Measurements from ENCODE around the gene CA10.

CA10 gene

DNA sequence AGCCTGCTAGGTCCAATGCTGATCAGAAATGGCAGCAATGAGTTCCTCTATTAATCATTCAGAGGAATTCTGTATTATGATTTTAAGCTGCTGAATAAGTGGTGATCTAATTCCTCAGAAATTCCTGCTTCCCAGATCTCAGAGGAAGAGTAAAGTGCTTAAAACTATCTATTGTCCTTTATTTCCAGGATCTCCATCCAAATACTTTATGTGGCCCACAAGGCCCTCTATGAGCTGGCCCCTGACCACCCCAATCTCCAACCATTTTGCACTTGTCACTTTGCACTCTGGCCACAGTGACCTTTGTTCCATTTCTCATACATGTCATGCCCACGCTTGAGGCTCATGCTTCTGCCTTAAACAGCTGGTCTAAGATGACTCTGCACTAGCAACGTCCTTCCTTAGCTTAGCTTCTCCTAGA, 93.7 kb downstream of the CA10 start:
- H3K27ac ChIP-seq (ENCODE audit: low read depth in 2 of 2, low read length in 2 of 2) = no peak overlapping the region
- H3K4me3 ChIP-seq (ENCODE audit: low read length in 2 of 2) = no peak overlapping the region
- H3K27me3 ChIP-seq (ENCODE audit: control insufficient read depth in 2 of 2, insufficient read depth in 2 of 2, low read length in 2 of 2) = no peaks in the 10 kb centered on the region
- H3K9ac ChIP-seq (ENCODE audit: low read depth in 1 of 2, low read length in 2 of 2) = no peak overlapping the region
- no peaks in the 10 kb centered on the region for H3K9me3 ChIP-seq (ENCODE audit: control insufficient read depth in 2 of 2, low read length in 2 of 2)
- H3K36me3 ChIP-seq (ENCODE audit: control insufficient read depth in 2 of 2, insufficient read depth in 2 of 2, low read length in 2 of 2) = no peaks in the 10 kb centered on the region
- no peaks in the 10 kb centered on the region for H3K4me1 ChIP-seq (ENCODE audit: control insufficient read depth in 2 of 2, insufficient read depth in 2 of 2, low read length in 2 of 2)

DNA sequence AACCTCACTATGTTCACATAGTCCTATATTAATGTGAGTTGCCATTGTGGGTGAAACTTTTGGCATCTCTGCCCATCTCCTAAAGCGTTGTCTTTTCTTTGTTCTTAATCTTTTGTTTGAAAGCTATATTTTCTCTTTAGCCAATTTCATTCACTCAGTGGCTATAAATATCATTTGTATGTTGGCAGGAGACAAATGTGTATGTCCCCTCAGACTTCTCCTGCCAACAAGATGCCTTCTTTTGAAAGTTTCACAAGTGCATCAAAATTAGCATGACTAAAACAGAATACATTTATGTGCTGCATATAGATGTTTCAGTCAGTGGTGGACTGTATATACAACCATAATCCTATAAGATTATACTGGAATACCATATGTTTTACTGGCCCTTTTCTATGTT, 109.0 kb downstream of the CA10 start:
- Histone ChIP-seq H3K27me3 (ENCODE audit: control insufficient read depth in 2 of 2, insufficient read depth in 2 of 2, low read length in 2 of 2) (no peaks in the 10 kb centered on the region), H3K9ac (ENCODE audit: low read depth in 1 of 2, low read length in 2 of 2) (no peak overlapping the region), H3K27ac (ENCODE audit: low read depth in 2 of 2, low read length in 2 of 2) (no peak overlapping the region), H3K9me3 (ENCODE audit: control insufficient read depth in 2 of 2, low read length in 2 of 2) (no peaks in the 10 kb centered on the region), H3K4me3 (ENCODE audit: low read length in 2 of 2) (no peak overlapping the region), H3K4me1 (ENCODE audit: control insufficient read depth in 2 of 2, insufficient read depth in 2 of 2, low read length in 2 of 2) (no peaks in the 10 kb centered on the region), H3K36me3 (ENCODE audit: control insufficient read depth in 2 of 2, insufficient read depth in 2 of 2, low read length in 2 of 2) (no peaks in the 10 kb centered on the region)

DNA sequence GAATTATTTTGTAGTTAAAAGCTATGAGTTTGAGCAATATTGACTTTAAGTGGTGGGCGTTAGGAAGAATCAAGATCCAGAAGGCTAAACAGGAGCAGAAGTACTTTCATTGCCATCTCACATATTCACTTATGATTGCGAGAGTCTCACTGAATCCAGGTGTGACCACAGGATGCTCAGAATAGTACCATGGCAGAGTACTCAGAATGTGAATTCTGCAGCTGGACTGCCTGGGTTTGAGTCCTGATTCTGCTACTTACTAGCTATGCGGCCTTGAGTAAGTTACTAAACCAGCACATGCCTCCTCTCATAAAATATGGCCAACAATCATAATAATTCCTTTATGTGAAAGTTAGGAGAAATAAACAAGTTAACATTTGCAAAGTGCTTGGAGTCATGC, 109.5 kb downstream of the CA10 start:
- Histone ChIP-seq H3K27ac (ENCODE audit: low read depth in 2 of 2, low read length in 2 of 2) (no peak overlapping the region), H3K9ac (ENCODE audit: low read depth in 1 of 2, low read length in 2 of 2) (no peak overlapping the region), H3K4me3 (ENCODE audit: low read length in 2 of 2) (no peak overlapping the region), H3K9me3 (ENCODE audit: control insufficient read depth in 2 of 2, low read length in 2 of 2) (no peaks in the 10 kb centered on the region), H3K4me1 (ENCODE audit: control insufficient read depth in 2 of 2, insufficient read depth in 2 of 2, low read length in 2 of 2) (no peaks in the 10 kb centered on the region), H3K36me3 (ENCODE audit: control insufficient read depth in 2 of 2, insufficient read depth in 2 of 2, low read length in 2 of 2) (no peaks in the 10 kb centered on the region), H3K27me3 (ENCODE audit: control insufficient read depth in 2 of 2, insufficient read depth in 2 of 2, low read length in 2 of 2) (no peaks in the 10 kb centered on the region)

DNA sequence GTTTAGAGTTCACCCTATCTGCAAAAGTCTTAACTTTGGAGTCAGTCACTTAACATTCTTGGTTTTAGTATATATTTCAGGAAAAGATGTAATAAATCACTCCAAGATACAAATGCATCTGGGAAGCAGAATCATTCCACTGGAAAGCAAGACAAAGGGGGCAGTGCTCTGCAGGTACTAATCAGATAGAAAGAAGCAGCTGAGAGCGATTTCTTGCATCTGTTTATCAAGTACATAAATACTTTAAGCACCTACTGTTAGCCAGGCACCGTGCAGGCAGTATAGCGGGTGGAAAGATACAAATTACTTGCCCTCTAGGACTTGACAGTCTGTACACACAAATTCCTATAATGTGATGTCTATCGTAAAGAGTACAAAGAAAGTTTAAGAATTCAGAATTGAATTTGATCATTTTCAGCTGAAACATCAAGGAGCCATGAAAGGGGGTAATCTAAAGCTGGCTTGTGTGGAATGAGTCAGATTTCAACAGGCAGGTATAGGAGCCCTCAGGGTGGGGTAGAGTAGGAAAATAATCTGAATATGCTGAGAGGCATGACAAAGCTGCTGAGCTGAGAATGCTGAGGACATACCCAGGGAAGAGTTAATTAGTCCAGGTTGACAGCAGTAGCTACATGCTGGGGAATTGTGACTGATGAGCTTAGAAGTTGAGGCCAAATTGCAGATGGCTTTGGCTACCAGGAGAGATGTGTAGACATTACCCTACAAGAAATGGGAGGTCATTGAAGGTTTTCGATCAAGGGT, 110.2 kb downstream of the CA10 start:
- Histone ChIP-seq H3K4me1 (ENCODE audit: control insufficient read depth in 2 of 2, insufficient read depth in 2 of 2, low read length in 2 of 2) (no peaks in the 10 kb centered on the region), H3K27ac (ENCODE audit: low read depth in 2 of 2, low read length in 2 of 2) (no peak overlapping the region), H3K9ac (ENCODE audit: low read depth in 1 of 2, low read length in 2 of 2) (no peak overlapping the region), H3K27me3 (ENCODE audit: control insufficient read depth in 2 of 2, insufficient read depth in 2 of 2, low read length in 2 of 2) (no peaks in the 10 kb centered on the region), H3K9me3 (ENCODE audit: control insufficient read depth in 2 of 2, low read length in 2 of 2) (no peaks in the 10 kb centered on the region), H3K4me3 (ENCODE audit: low read length in 2 of 2) (no peak overlapping the region), H3K36me3 (ENCODE audit: control insufficient read depth in 2 of 2, insufficient read depth in 2 of 2, low read length in 2 of 2) (no peaks in the 10 kb centered on the region)

DNA sequence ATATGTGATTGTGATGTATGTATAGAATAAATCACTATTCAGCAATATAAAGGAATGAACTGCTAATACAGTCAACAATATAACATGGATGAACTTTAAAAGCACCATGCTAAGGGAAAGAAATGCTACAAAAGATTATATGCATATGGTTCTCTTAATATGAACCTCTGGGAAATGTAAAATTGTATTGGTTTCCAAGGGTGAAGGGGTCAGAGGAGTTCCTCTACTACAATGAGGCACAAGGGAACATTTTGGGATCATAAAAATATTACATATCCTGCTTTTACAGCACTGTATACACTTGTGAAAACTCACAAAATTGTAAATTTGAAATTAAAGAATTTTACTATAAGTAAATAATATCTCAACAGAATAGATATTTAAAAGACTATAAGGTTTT, 111.4 kb downstream of the CA10 start:
- no peaks in the 10 kb centered on the region for H3K27me3 ChIP-seq (ENCODE audit: control insufficient read depth in 2 of 2, insufficient read depth in 2 of 2, low read length in 2 of 2)
- H3K9me3 ChIP-seq (ENCODE audit: control insufficient read depth in 2 of 2, low read length in 2 of 2) = no peaks in the 10 kb centered on the region
- no peak overlapping the region for H3K9ac ChIP-seq (ENCODE audit: low read depth in 1 of 2, low read length in 2 of 2)
- H3K4me3 ChIP-seq (ENCODE audit: low read length in 2 of 2) = no peak overlapping the region
- H3K36me3 ChIP-seq (ENCODE audit: control insufficient read depth in 2 of 2, insufficient read depth in 2 of 2, low read length in 2 of 2) = no peaks in the 10 kb centered on the region
- H3K4me1 ChIP-seq (ENCODE audit: control insufficient read depth in 2 of 2, insufficient read depth in 2 of 2, low read length in 2 of 2) = no peaks in the 10 kb centered on the region
- no peak overlapping the region for H3K27ac ChIP-seq (ENCODE audit: low read depth in 2 of 2, low read length in 2 of 2)

DNA sequence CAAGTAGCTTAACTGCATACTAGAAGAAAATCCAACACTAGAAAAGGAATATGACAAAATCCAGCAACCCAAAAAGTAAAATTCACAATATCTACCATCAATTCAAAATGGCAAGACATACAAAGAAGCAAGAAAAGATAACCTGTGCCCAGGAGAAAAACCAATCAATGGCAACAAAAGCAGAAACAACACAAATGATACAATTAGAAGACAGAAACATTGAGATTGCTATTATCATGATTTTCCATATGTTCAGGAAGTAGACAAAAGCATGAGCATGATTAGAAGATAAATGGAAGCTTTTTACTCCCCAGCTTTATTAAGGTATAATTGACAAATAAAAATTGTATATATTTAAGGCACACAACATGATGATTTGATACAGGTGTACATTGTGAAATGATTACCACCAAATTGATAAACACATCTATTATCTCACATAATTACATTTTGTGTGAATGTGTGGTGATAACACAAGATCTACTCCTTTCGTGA, 117.3 kb downstream of the CA10 start:
- Histone ChIP-seq H3K9me3 (ENCODE audit: control insufficient read depth in 2 of 2, low read length in 2 of 2) (no peaks in the 10 kb centered on the region), H3K9ac (ENCODE audit: low read depth in 1 of 2, low read length in 2 of 2) (no peak overlapping the region), H3K4me3 (ENCODE audit: low read length in 2 of 2) (no peak overlapping the region), H3K27me3 (ENCODE audit: control insufficient read depth in 2 of 2, insufficient read depth in 2 of 2, low read length in 2 of 2) (no peaks in the 10 kb centered on the region), H3K27ac (ENCODE audit: low read depth in 2 of 2, low read length in 2 of 2) (no peak overlapping the region), H3K36me3 (ENCODE audit: control insufficient read depth in 2 of 2, insufficient read depth in 2 of 2, low read length in 2 of 2) (no peaks in the 10 kb centered on the region), H3K4me1 (ENCODE audit: control insufficient read depth in 2 of 2, insufficient read depth in 2 of 2, low read length in 2 of 2) (no peaks in the 10 kb centered on the region)

DNA sequence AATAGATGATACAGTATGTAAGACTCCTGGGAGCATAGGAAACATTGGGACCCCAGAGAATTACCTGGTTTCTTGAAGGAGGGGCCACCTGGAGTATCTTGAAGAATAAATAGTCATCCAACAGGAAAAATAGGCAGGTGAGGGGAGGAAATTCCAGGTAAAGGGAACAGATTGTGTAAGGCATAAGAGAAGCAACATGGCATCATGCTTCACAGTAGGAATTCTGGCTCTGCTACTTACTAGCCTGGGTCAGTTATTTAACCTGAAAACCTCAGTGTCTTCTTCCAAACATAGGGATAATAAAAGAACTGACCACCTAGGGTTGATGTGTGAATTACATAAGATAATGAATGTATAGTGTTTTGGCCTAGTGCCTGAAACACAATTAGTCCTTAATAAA, 122.1 kb downstream of the CA10 start:
- Histone ChIP-seq H3K9me3 (ENCODE audit: control insufficient read depth in 2 of 2, low read length in 2 of 2) (no peaks in the 10 kb centered on the region), H3K27ac (ENCODE audit: low read depth in 2 of 2, low read length in 2 of 2) (no peak overlapping the region), H3K27me3 (ENCODE audit: control insufficient read depth in 2 of 2, insufficient read depth in 2 of 2, low read length in 2 of 2) (no peaks in the 10 kb centered on the region), H3K4me1 (ENCODE audit: control insufficient read depth in 2 of 2, insufficient read depth in 2 of 2, low read length in 2 of 2) (no peaks in the 10 kb centered on the region), H3K9ac (ENCODE audit: low read depth in 1 of 2, low read length in 2 of 2) (no peak overlapping the region), H3K36me3 (ENCODE audit: control insufficient read depth in 2 of 2, insufficient read depth in 2 of 2, low read length in 2 of 2) (no peaks in the 10 kb centered on the region), H3K4me3 (ENCODE audit: low read length in 2 of 2) (no peak overlapping the region)

DNA sequence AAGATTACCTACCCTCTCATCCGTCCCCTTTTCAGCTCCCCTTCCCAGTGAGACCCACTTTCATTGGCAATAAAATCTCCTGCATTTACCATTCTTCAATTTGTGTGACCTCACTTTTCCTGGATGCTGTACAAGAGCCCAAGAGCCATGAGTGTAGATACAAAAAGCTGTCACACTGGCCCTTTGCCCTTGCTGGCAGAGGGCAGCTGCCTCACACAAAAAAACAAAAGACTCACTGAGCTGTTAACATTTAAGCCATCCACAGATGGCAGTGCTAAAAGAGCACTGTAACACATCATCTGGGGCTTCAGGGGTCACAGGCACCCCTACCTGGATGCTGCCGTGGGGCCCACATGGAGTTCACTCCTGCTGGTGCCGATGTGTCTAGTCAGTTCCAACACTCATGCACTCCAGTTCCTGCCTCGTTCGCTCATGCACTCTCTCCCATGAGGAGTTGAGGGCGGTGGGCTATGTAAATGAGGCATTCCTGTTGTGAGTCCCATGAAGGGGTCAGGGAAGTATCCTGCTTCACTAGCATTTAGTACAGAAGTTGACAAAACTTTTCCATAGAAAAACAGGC, 123.1 kb downstream of the CA10 start:
- Histone ChIP-seq H3K36me3 (ENCODE audit: control insufficient read depth in 2 of 2, insufficient read depth in 2 of 2, low read length in 2 of 2) (no peaks in the 10 kb centered on the region), H3K9me3 (ENCODE audit: control insufficient read depth in 2 of 2, low read length in 2 of 2) (no peaks in the 10 kb centered on the region), H3K4me3 (ENCODE audit: low read length in 2 of 2) (no peak overlapping the region), H3K27me3 (ENCODE audit: control insufficient read depth in 2 of 2, insufficient read depth in 2 of 2, low read length in 2 of 2) (no peaks in the 10 kb centered on the region), H3K9ac (ENCODE audit: low read depth in 1 of 2, low read length in 2 of 2) (no peak overlapping the region), H3K27ac (ENCODE audit: low read depth in 2 of 2, low read length in 2 of 2) (no peak overlapping the region), H3K4me1 (ENCODE audit: control insufficient read depth in 2 of 2, insufficient read depth in 2 of 2, low read length in 2 of 2) (no peaks in the 10 kb centered on the region)

DNA sequence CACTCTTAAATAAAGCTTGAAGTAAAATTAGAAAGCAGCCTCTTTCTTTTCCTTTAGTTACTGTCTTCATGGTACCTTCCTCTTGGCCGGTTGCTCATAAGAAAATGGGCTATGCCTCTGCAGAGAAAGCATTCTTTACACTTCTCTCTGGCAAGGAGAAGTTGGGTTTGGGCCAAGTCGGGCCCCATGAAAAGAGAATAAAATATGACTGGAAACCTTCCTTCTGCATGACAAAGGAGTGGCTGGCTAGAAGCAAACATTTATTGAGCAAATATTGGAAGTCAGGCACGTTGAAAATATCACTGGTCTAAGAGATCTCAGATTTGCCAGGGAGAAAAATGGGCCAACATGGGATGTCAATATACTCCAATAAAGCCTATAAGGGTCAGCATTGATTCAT, 126.1 kb downstream of the CA10 start:
- no peaks in the 10 kb centered on the region for H3K36me3 ChIP-seq (ENCODE audit: control insufficient read depth in 2 of 2, insufficient read depth in 2 of 2, low read length in 2 of 2)
- no peak overlapping the region for H3K27ac ChIP-seq (ENCODE audit: low read depth in 2 of 2, low read length in 2 of 2)
- no peaks in the 10 kb centered on the region for H3K27me3 ChIP-seq (ENCODE audit: control insufficient read depth in 2 of 2, insufficient read depth in 2 of 2, low read length in 2 of 2)
- no peak overlapping the region for H3K4me3 ChIP-seq (ENCODE audit: low read length in 2 of 2)
- no peaks in the 10 kb centered on the region for H3K9me3 ChIP-seq (ENCODE audit: control insufficient read depth in 2 of 2, low read length in 2 of 2)
- H3K9ac ChIP-seq (ENCODE audit: low read depth in 1 of 2, low read length in 2 of 2) = no peak overlapping the region
- H3K4me1 ChIP-seq (ENCODE audit: control insufficient read depth in 2 of 2, insufficient read depth in 2 of 2, low read length in 2 of 2) = no peaks in the 10 kb centered on the region

DNA sequence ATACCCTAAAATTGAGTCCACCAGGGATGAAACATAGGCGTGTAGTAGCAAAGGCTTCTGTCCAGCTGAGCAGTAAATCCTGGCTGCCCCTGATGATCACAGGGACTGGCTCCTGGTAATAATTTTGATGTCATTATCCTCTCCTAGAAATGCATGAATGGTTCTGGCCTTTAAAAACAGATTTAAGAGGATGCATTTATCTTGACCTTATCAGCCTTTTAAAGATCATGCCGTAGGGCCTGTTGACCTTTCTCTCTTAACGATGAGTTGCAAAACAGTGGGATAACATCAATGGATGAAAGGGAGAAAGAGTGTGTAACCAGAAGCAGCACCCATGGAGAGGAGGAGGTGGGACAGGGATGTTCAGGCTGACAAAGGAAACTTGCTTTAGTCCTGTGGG, 128.5 kb downstream of the CA10 start:
- no peak overlapping the region for H3K27ac ChIP-seq (ENCODE audit: low read depth in 2 of 2, low read length in 2 of 2)
- no peaks in the 10 kb centered on the region for H3K4me1 ChIP-seq (ENCODE audit: control insufficient read depth in 2 of 2, insufficient read depth in 2 of 2, low read length in 2 of 2)
- no peaks in the 10 kb centered on the region for H3K36me3 ChIP-seq (ENCODE audit: control insufficient read depth in 2 of 2, insufficient read depth in 2 of 2, low read length in 2 of 2)
- no peak overlapping the region for H3K9ac ChIP-seq (ENCODE audit: low read depth in 1 of 2, low read length in 2 of 2)
- H3K9me3 ChIP-seq (ENCODE audit: control insufficient read depth in 2 of 2, low read length in 2 of 2) = no peaks in the 10 kb centered on the region
- no peaks in the 10 kb centered on the region for H3K27me3 ChIP-seq (ENCODE audit: control insufficient read depth in 2 of 2, insufficient read depth in 2 of 2, low read length in 2 of 2)
- no peak overlapping the region for H3K4me3 ChIP-seq (ENCODE audit: low read length in 2 of 2)

Data from mucosa of rectum (tissue), 2 donors.